ENCODE results near the gene SPRED3. TPM values are rescaled to one million over a fixed set of nuclear protein-coding genes. Genes with fewer than 3 reads are reported as not detected.

SPRED3 gene
- total RNA-seq, 1 experiment from 2014 or later, result 5.4 TPM

GRCh38 chr19:38445362-38445761 is 56.9 kb downstream of the SPRED3 start:
- Mint-ChIP-seq H3K9me3 (ENCODE audit: low read depth, unreplicated experiment) (no peaks in the 10 kb centered on the region), H3K36me3 (ENCODE audit: insufficient read depth, unreplicated experiment) (no peaks in the 10 kb centered on the region), H3K4me1 (ENCODE audit: low read depth, unreplicated experiment) (no peaks in the 10 kb centered on the region), H3K27me3 (ENCODE audit: unreplicated experiment) (peaks cover 92% of the 10 kb centered on the region), H3K27ac (ENCODE audit: unreplicated experiment) (no peak overlapping the region), H3K4me3 (ENCODE audit: low read depth, unreplicated experiment) (no peak overlapping the region)
- no TSS peak for BruUV-seq (replicated peaks)
- intact Hi-C loops (cut with micrococcal nuclease; ENCODE audit: unreplicated experiment), result no loop called here
- CTCF ChIA-PET, result no interaction called here
- no peak for DNase-seq
- TF ChIP-seq CTCF (IDR thresholded peaks at IDR 0.05; ENCODE audit: unreplicated experiment), result no peak

DNA sequence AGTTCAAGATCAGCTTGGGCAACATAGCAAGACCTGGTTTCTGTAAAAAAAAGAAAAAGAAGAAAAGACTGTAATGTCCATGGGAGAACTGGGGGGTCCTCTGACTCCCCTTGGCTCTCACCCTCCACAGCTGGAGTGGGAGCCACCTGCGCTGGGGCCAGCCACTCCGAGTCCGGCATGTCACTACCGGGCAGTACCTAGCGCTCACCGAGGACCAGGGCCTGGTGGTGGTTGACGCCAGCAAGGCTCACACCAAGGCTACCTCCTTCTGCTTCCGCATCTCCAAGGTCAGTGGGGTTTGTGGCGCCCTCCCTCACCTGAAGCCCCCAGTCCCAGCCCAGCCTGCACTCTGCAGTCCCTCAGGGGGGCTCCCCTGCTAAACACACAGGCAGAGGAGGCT is 59.7 kb downstream of the SPRED3 start:
- no peak overlapping the region for H3K27ac Mint-ChIP-seq (ENCODE audit: unreplicated experiment)
- CTCF ChIA-PET, result no interaction called here

More for the DNA sequence above, 59.7 kb downstream of the SPRED3 start:
- no peak for TF ChIP-seq CTCF (IDR thresholded peaks at IDR 0.05; ENCODE audit: unreplicated experiment)
- Mint-ChIP-seq H3K27me3 (ENCODE audit: unreplicated experiment) (peaks cover 80% of the 10 kb centered on the region), H3K4me3 (ENCODE audit: low read depth, unreplicated experiment) (no peak overlapping the region), H3K36me3 (ENCODE audit: insufficient read depth, unreplicated experiment) (no peaks in the 10 kb centered on the region), H3K9me3 (ENCODE audit: low read depth, unreplicated experiment) (no peaks in the 10 kb centered on the region), H3K4me1 (ENCODE audit: low read depth, unreplicated experiment) (no peaks in the 10 kb centered on the region)
- BruUV-seq (replicated peaks), result no TSS peak
- no peak for DNase-seq
- intact Hi-C loops (cut with micrococcal nuclease; ENCODE audit: unreplicated experiment), result no loop called here

Other genes with a start within 250 kb of the SPRED3 start
- gene DPF1, start 164.5 kb upstream of the SPRED3 start, total RNA-seq (2022), result 1.0 and 1.5 TPM in 2 replicates
- 0.88 and 2.4 TPM in 2 replicates for gene PPP1R14A, start 132.3 kb upstream of the SPRED3 start, total RNA-seq (2022)
- gene SPINT2, start 124.1 kb upstream of the SPRED3 start, total RNA-seq (2022), result 1,023 and 1,082 TPM in 2 replicates
- 189 and 234 TPM in 2 replicates for gene C19orf33, start 84.4 kb upstream of the SPRED3 start, total RNA-seq (2022)
- 45.0 and 45.4 TPM in 2 replicates for gene YIF1B, start 72.8 kb upstream of the SPRED3 start, total RNA-seq (2022)
- gene KCNK6, start 68.9 kb upstream of the SPRED3 start, total RNA-seq (2022), result 3.6 and 4.2 TPM in 2 replicates
- gene CATSPERG, start 52.9 kb upstream of the SPRED3 start, total RNA-seq (2022), result 9.7 and 11.9 TPM in 2 replicates
- 226 and 233 TPM in 2 replicates for gene PSMD8, start 14.1 kb upstream of the SPRED3 start, total RNA-seq (2022)
- 0.40 and 0.64 TPM in 2 replicates for gene GGN, start 663 bp upstream of the SPRED3 start, total RNA-seq (2022)
- 31.4 and 32.8 TPM in 2 replicates for gene FAM98C, start 14.4 kb downstream of the SPRED3 start, total RNA-seq (2022)
- gene RASGRP4, start 37.5 kb downstream of the SPRED3 start, total RNA-seq (2022), result not detected in 2 replicates
- 1.4 and 1.5 TPM in 2 replicates for gene RYR1, start 45.0 kb downstream of the SPRED3 start, total RNA-seq (2022)
- 1.2 TPM in 1 of 2 replicates, not detected in the other for gene MAP4K1, start 229.3 kb downstream of the SPRED3 start, total RNA-seq (2022)
- gene EIF3K, start 230.5 kb downstream of the SPRED3 start, total RNA-seq (2022), result 334 and 338 TPM in 2 replicates

Measured in Calu3 (cell line).